ENCODE measurements around the gene ATOH8.

The ATOH8 gene

DNA sequence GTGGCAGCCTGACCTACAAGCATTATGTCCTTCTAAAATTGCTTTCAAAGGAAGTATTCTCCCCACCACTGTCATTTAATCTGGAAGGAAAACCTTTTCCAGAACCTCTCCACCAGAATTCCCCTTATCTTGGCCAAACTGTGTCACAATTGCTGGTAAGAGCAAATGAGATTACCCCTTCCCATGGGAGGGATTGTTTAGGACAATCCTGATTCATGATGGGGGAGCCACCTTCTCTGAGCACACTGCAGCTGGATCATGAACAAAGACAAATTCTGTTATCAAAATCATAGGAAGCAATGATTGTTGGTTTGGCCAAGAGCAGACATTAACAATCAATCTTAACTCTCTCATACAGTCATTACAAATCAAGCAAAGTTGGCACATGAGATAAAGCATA is 18.1 kb upstream of the ATOH8 start:
- Mint-ChIP-seq H3K27ac (no peak overlapping the region), H3K4me3 (no peak overlapping the region), H3K4me1 (peaks cover 24% of the 10 kb centered on the region), H3K27me3 (ENCODE audit: low read depth, poor library complexity) (peaks cover 20% of the 10 kb centered on the region), H3K36me3 (ENCODE audit: low read depth) (peaks cover 6% of the 10 kb centered on the region), H3K9me3 (peaks cover 8% of the 10 kb centered on the region)
- no peak for DNase-seq
- TF ChIP-seq, protein P1, sequence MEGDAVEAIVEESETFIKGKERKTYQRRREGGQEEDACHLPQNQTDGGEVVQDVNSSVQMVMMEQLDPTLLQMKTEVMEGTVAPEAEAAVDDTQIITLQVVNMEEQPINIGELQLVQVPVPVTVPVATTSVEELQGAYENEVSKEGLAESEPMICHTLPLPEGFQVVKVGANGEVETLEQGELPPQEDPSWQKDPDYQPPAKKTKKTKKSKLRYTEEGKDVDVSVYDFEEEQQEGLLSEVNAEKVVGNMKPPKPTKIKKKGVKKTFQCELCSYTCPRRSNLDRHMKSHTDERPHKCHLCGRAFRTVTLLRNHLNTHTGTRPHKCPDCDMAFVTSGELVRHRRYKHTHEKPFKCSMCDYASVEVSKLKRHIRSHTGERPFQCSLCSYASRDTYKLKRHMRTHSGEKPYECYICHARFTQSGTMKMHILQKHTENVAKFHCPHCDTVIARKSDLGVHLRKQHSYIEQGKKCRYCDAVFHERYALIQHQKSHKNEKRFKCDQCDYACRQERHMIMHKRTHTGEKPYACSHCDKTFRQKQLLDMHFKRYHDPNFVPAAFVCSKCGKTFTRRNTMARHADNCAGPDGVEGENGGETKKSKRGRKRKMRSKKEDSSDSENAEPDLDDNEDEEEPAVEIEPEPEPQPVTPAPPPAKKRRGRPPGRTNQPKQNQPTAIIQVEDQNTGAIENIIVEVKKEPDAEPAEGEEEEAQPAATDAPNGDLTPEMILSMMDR (IDR thresholded peaks at IDR 0.05), result no peak

DNA sequence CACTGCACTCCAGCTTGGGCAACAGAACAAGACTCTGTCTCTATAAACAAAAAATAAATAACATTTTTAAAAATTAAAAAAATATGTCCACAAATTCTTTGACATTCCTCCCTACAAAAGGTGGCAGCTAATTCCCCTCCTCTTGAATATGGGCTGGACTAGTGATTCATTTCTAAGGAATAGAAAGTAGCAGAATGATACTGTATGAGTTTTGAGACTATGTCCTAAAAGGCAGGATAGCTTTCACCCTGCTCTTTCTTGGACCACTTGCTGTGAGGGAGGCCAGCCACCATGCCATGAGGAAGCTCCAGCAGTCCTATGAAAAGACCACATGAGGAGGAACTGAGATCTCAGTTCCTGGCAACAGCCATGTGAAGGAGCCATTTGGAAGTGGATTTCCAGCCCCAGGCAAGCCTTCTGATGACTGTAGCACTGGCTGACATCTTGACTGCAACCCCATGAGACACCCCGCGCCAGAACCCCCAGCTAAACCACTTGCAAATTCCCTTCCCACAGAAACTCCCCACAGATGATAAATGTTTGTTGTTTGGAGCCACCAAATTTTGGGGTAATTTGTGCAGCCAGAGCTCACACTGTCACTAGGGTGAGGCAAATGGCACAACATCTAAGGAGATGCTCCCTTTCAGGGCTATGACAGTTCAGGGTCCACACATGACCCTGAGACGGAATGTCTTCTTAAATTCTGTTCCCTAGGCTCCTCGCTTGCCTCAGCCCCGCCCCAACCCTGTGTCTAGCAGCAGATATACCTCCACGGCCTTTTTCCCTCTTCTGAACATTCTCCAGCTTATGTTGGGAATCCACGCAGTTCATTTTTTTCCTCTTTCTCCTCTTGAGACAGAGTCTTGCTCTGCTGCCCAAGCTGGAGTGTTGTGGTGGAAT is 17.1 kb upstream of the ATOH8 start:
- H3K36me3 Mint-ChIP-seq (ENCODE audit: low read depth), result peaks cover 6% of the 10 kb centered on the region
- TF ChIP-seq, protein P1 (IDR thresholded peaks at IDR 0.05), result no peak
- DNase-seq, result no peak
- peaks cover 20% of the 10 kb centered on the region for H3K27me3 Mint-ChIP-seq (ENCODE audit: low read depth, poor library complexity)
- no peak overlapping the region for H3K27ac Mint-ChIP-seq
- peaks cover 14% of the 10 kb centered on the region for H3K9me3 Mint-ChIP-seq
- peaks cover 21% of the 10 kb centered on the region for H3K4me1 Mint-ChIP-seq
- no peak overlapping the region for H3K4me3 Mint-ChIP-seq

DNA sequence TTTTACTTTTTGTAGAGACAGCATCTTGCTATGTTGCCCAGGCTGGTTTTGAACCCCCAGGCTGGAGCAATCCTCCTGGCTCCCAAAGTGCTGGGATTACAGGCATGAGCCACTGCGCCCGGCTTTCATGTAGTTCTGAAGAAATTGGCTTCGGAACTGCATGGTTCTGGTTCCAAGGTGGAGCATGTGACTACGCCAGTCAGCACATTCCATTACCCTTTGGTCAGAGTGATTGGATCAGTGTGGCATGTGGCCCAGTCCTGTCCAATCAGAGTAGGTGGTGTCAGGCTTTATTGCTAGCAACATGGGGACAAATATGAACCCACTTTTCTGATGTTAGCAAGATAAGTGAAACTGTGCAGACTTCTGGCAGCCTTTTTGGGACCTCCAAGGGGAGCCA is 16.3 kb upstream of the ATOH8 start:
- no peak overlapping the region for H3K4me3 Mint-ChIP-seq
- TF ChIP-seq, protein P1 (IDR thresholded peaks at IDR 0.05), result no peak
- H3K27ac Mint-ChIP-seq, result no peak overlapping the region
- H3K4me1 Mint-ChIP-seq, result peaks cover 26% of the 10 kb centered on the region
- no peak for DNase-seq
- peaks cover 6% of the 10 kb centered on the region for H3K36me3 Mint-ChIP-seq (ENCODE audit: low read depth)
- H3K27me3 Mint-ChIP-seq (ENCODE audit: low read depth, poor library complexity), result peaks cover 20% of the 10 kb centered on the region
- H3K9me3 Mint-ChIP-seq, result peaks cover 14% of the 10 kb centered on the region

DNA sequence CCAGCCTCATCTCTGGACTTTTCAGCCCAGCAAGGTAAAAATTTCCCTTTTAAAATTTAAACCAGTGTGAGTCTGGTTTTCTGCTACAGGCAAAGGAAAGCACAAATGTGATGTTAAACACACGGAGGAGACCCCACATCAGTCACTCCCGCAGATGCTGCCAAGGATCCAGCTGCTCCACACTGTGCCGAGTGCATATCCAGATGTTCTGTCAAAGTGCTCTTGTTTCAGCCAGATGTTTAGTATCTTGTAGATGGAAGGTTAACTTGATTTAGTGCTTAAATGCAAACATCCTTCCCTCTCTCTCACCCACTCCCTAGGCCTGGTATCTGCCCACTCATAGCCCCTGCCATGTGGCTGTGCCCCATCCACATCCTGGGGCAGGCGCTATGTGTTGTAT is 15.8 kb upstream of the ATOH8 start:
- H3K4me3 Mint-ChIP-seq, result no peak overlapping the region
- H3K27me3 Mint-ChIP-seq (ENCODE audit: low read depth, poor library complexity), result peaks cover 16% of the 10 kb centered on the region
- H3K4me1 Mint-ChIP-seq, result peaks cover 26% of the 10 kb centered on the region
- H3K9me3 Mint-ChIP-seq, result peaks cover 14% of the 10 kb centered on the region
- H3K27ac Mint-ChIP-seq, result no peak overlapping the region
- TF ChIP-seq, protein P1 (IDR thresholded peaks at IDR 0.05), result no peak
- peaks cover 6% of the 10 kb centered on the region for H3K36me3 Mint-ChIP-seq (ENCODE audit: low read depth)
- no peak for DNase-seq

DNA sequence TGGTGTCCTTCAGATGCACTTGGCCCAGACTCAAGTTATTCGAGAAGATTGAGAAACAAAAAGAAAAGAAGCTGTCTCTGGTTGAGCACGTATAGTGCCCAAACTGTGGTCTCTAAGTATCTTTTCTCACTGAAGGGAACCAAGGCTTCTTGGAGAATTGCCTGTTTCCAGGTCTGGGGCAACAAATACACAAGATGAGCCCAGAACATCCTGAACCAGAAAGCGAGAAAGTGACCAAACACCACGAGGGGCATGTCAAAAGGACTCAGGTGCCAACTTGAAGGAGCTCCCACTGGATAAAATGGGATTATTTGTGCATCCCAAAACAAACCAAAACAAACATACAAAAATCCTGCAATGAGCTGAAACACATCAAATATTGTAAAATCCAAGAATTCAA is 13.6 kb upstream of the ATOH8 start:
- peaks cover 14% of the 10 kb centered on the region for H3K9me3 Mint-ChIP-seq
- H3K27me3 Mint-ChIP-seq (ENCODE audit: low read depth, poor library complexity), result peaks cover 16% of the 10 kb centered on the region

More for the DNA sequence above, 13.6 kb upstream of the ATOH8 start:
- H3K4me1 Mint-ChIP-seq, result peaks cover 43% of the 10 kb centered on the region
- TF ChIP-seq, protein P1 (IDR thresholded peaks at IDR 0.05), result no peak
- peak overlapping the region; percentile 44 for H3K4me3 Mint-ChIP-seq
- peaks cover 6% of the 10 kb centered on the region for H3K36me3 Mint-ChIP-seq (ENCODE audit: low read depth)
- no peak for DNase-seq
- no peak overlapping the region for H3K27ac Mint-ChIP-seq

Measured in nephron progenitor cell (in vitro differentiated cells).